ENCODE measurements around the gene SLC25A5. TPM values are rescaled to one million over a fixed set of nuclear protein-coding genes. Genes with fewer than 3 reads are reported as not detected.

Gene SLC25A5
- total RNA-seq, 1 donor from 2014 or later, result 205 TPM

GRCh38 chrX:119505945-119506344 lies 37.7 kb downstream of the SLC25A5 start:
- Mint-ChIP-seq H3K36me3 (no peaks in the 10 kb centered on the region), H3K27me3 (ENCODE audit: insufficient read depth, low read depth) (peaks cover 4% of the 10 kb centered on the region), H3K27ac (no peak overlapping the region), H3K9me3 (peaks cover 11% of the 10 kb centered on the region), H3K4me1 (peaks cover 4% of the 10 kb centered on the region), H3K4me3 (no peak overlapping the region)
- Histone ChIP-seq H3K9me3 (ENCODE audit: low read depth) (no peaks in the 10 kb centered on the region), H3K27me3 (no peaks in the 10 kb centered on the region), H2AFZ (replicated peaks) (no peak overlapping the region), H4K20me1 (ENCODE audit: low read depth) (no peaks in the 10 kb centered on the region), H3K27ac (no peak overlapping the region), H3K9ac (no peak overlapping the region), H3K36me3 (no peaks in the 10 kb centered on the region), H3K4me3 (no peak overlapping the region), H3F3A (ENCODE audit: low read depth) (no peaks in the 10 kb centered on the region), H3K4me2 (no peak overlapping the region), H3K4me1 (no peaks in the 10 kb centered on the region), H3K79me2 (ENCODE audit: low read depth) (no peaks in the 10 kb centered on the region)
- DNase-seq (ENCODE audit: low spot score), result no peak
- TF ChIP-seq EZH2phosphoT487 (IDR thresholded peaks at IDR 0.05) (no peak), CTCF (IDR thresholded peaks at IDR 0.05) (no peak), EZH2 (IDR thresholded peaks at IDR 0.05) (no peak)

GRCh38 chrX:119507206-119507605 lies 39.0 kb downstream of the SLC25A5 start:
- no peaks in the 10 kb centered on the region for H3K27me3 Mint-ChIP-seq (ENCODE audit: insufficient read depth, low read depth)
- peaks cover 4% of the 10 kb centered on the region for H3K4me1 Mint-ChIP-seq
- no peak overlapping the region for H3K4me2 ChIP-seq
- no peaks in the 10 kb centered on the region for H3K9me3 ChIP-seq (ENCODE audit: low read depth)
- no peaks in the 10 kb centered on the region for H3K27me3 ChIP-seq
- no peak overlapping the region for H3K9ac ChIP-seq
- no peak overlapping the region for H3K27ac Mint-ChIP-seq
- no peaks in the 10 kb centered on the region for H4K20me1 ChIP-seq (ENCODE audit: low read depth)
- no peak overlapping the region for H2AFZ ChIP-seq (replicated peaks)
- peaks cover 7% of the 10 kb centered on the region for H3K9me3 Mint-ChIP-seq
- H3K4me3 ChIP-seq, result no peak overlapping the region
- no peaks in the 10 kb centered on the region for H3K4me1 ChIP-seq
- H3K36me3 Mint-ChIP-seq, result no peaks in the 10 kb centered on the region
- DNase-seq (ENCODE audit: low spot score), result no peak
- no peaks in the 10 kb centered on the region for H3K79me2 ChIP-seq (ENCODE audit: low read depth)
- H3K4me3 Mint-ChIP-seq, result no peak overlapping the region
- H3F3A ChIP-seq (ENCODE audit: low read depth), result no peaks in the 10 kb centered on the region
- H3K27ac ChIP-seq, result no peak overlapping the region
- no peaks in the 10 kb centered on the region for H3K36me3 ChIP-seq
- TF ChIP-seq EZH2 (IDR thresholded peaks at IDR 0.05) (no peak), EZH2phosphoT487 (IDR thresholded peaks at IDR 0.05) (no peak), CTCF (IDR thresholded peaks at IDR 0.05) (no peak)

- no peaks in the 10 kb centered on the region for H4K20me1 ChIP-seq (ENCODE audit: low read depth)
- Mint-ChIP-seq H3K27ac (no peak overlapping the region), H3K4me1 (no peaks in the 10 kb centered on the region), H3K4me3 (no peak overlapping the region), H3K9me3 (peaks cover 4% of the 10 kb centered on the region), H3K36me3 (no peaks in the 10 kb centered on the region), H3K27me3 (ENCODE audit: insufficient read depth, low read depth) (peaks cover 2% of the 10 kb centered on the region)
- no peaks in the 10 kb centered on the region for H3K36me3 ChIP-seq
- H3K4me1 ChIP-seq, result no peaks in the 10 kb centered on the region
- no peaks in the 10 kb centered on the region for H3F3A ChIP-seq (ENCODE audit: low read depth)
- no peaks in the 10 kb centered on the region for H3K79me2 ChIP-seq (ENCODE audit: low read depth)
- no peak overlapping the region for H3K4me3 ChIP-seq
- no peak overlapping the region for H3K4me2 ChIP-seq
- no peaks in the 10 kb centered on the region for H3K27me3 ChIP-seq
- no peak overlapping the region for H3K27ac ChIP-seq
- H3K9ac ChIP-seq, result no peak overlapping the region
- TF ChIP-seq CTCF (IDR thresholded peaks at IDR 0.05) (peak; percentile 63), EZH2 (IDR thresholded peaks at IDR 0.05) (no peak), EZH2phosphoT487 (IDR thresholded peaks at IDR 0.05) (no peak)
- DNase-seq (ENCODE audit: low spot score), result peak; percentile 82
- H2AFZ ChIP-seq (replicated peaks), result peak overlapping the region; percentile 48
- no peaks in the 10 kb centered on the region for H3K9me3 ChIP-seq (ENCODE audit: low read depth)
Observed at GRCh38 chrX:119512146-119512800, 44.0 kb downstream of the SLC25A5 start.
